GM21528 (cell line): Measurements from ENCODE around the gene CRYBG3.
"Not testable (repeated sequence)": the region's sequence is repeated elsewhere in the genome, so short reads cannot be mapped to it uniquely, and the experiment has no call there.

Source experiments
- ATAC-seq: cut with Tn5 transposase; IDR thresholded peaks from one replicate; pipeline ENCODE4 v1.9.1; 2021; ENCODE audit warnings: mild to moderate bottlenecking, moderate library complexity; ENCODE audit not compliant: unreplicated experiment, low FRiP score

Gene CRYBG3

DNA sequence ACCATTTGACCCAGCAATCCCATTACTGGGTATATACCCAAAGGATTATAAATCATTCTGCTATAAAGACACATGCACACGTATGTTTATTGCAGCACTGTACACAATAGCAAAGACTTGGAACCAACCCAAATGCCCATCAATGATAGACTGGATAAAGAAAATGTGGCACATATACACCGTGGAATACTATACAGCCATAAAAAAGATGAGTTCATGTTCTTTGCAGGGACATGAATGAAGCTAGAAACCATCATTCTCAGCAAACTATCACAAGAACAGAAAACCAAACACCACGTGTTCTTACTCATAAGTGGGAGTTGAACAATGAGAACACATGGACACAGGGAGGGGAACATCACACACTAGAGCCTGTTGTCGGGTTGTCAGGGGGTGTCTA, 11.4 kb downstream of the CRYBG3 start:
- not testable (repeated sequence) for ATAC-seq

DNA sequence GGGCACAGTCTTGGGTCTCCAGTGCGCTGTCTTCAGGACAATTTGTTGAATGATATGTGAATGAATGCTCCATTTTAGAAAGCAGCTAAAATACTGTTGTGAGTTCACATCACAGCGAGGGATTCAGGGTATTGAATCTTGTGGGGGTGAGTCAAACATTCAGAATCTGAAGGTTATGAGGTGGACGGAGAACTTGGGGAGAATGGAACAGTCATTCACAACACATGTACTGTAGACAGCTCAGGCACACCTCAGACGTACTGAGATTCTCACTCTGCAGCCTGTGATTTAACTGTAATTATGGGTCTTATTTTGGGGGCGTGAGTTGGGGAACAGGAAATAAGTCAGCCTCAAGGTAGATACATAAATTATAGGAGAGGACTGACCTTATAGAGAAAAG, 13.9 kb downstream of the CRYBG3 start:
- no peak for ATAC-seq

DNA sequence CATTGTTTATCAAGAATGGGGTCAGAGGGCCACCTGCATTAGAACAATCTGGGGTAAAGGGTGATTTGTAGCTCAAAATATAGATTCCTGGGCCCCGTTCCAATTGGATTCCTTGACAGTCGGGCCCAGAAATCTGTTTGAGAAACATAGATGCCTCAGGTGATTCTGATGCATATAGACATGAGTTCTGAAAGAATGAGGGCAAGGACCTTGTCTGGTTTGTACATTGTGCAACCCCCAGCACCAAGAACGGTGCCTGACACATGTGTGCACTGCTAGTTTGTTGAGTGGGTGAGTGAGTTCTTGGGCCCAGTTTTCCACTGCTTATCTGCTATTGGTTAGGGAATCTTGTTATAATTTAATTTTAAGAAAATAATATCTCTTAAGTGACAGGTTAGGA, 16.6 kb downstream of the CRYBG3 start:
- no peak for ATAC-seq

DNA sequence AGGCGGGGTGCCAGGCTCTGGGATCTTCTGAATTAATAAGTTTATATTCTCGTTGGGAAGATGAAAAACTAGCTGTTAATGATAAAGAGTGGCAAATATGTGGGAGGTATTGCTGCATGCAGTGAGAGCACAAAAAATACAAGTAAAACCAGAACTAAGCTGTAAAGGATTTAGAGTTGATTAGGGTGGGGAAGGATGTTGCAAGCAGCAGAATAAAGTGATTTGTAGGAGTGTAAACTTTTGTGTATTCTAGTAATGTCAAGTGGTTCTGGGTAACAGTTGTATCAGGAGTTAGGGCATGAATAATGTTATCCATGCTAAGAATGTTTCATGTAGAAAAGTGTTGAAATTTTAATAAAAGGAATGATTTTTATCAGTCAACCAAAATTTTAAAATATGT, 18.1 kb downstream of the CRYBG3 start:
- no peak for ATAC-seq

DNA sequence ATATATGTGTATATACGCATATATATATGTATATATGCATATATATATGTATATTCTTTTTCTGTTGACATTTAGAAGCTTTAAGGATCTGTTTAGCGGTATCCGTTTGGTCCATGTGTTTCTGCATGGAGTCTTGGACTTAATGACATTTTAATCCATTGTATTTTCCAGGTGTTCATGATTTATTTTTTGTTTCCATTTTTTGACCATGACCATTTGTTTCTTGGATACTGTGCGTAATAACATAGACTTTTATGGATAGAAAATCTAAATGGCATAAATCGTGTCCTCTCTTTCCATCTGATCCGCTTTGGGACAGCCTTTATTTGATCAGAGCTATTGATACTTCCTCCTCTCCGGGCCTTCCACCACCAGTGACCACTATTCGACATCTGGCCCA, 19.5 kb downstream of the CRYBG3 start:
- no peak for ATAC-seq

DNA sequence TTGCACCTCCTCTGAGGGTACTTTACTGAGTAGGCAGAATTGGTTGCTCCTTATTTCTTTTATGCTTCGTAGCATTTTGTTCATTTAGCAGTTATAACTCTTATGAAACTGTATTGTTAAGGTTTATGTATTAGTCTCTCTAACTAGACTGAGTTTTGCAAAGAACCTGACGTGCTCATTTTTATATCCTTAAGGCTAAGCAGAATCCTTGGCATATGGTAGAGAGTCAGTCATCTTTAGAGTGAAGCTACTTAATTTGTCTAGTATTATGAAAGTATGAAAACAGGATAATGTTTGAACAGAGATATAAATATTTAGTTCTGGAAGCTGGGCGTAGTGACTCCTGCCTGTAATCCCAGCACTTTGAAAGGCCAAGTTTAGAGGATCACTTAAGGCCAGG, 20.1 kb downstream of the CRYBG3 start:
- ATAC-seq = no peak

DNA sequence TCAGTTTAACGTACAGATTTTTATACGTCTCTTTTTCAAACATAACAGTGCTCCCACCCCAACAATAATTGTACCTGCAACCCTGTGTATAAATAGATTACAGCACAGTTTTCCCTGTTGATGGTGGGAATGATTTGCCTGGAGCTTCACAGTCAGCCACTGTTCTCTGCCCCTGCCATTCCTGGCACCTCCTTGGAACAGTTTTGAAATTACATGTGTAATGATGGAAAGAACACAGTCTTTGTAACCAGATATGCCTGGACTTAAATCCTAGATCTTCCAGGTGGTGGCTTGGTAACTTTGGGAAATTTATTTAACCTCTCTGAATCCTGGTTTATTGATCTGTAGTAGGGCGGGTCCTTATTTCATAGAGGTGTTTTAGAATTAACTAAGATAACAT, 27.0 kb downstream of the CRYBG3 start:
- ATAC-seq = no peak

DNA sequence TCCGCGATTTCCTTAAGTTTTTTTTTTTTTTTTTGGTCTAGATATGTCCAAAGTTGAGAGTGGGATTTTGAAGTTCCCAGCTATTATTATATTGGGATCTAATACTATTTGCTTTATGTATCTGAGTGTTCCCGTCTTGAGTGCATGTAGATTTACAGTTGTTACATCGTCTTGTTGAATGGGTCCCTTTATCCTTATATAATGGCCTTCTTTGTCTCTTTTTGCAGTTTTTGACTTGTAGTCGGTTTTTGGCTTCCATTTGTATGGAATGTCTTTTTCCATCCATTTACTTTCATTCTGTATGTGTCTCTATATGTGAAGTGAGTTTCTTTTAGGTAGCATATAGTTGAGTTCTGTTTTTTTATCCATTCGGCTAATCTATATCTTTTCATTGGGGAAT, 35.6 kb downstream of the CRYBG3 start:
- ATAC-seq = no peak

DNA sequence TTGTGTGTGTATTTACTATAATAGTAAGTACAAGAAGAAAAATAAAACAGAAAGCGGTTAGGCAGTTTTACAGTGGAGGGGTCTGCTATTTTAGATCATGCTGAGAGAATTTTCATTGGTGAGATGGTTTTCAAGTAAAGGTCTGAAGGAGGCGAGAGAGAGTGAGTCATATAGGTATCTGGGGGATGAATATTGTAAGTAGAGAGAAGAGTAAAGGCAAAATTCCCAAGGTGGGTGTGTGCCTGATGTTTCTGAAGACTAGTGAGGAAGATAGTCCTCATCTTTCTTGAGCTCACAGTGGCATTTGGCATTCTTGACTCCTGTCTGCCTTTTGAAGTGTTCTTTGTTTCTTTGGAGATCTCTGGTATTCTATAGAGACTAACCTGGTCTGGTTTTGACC, 38.6 kb downstream of the CRYBG3 start:
- ATAC-seq = no peak

DNA sequence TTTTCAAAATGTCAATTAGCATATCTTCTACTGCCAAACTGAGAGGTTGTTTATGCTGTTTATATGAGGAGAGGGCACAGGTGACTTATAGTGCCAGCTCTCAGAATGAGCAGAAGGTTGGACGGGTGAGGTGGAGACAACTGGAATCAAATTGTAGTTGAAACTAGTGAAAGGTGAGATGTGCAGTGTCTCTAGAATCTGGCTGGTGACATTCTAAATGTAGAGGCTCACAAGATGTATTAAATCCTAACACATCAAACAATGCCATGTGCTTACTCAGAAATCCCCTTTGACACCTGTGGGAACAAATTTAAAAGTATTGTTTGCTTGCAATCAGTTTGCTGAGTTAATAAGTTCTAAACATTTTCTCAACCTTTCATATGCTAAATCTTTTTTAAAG, 40.8 kb downstream of the CRYBG3 start:
- ATAC-seq = no peak

DNA sequence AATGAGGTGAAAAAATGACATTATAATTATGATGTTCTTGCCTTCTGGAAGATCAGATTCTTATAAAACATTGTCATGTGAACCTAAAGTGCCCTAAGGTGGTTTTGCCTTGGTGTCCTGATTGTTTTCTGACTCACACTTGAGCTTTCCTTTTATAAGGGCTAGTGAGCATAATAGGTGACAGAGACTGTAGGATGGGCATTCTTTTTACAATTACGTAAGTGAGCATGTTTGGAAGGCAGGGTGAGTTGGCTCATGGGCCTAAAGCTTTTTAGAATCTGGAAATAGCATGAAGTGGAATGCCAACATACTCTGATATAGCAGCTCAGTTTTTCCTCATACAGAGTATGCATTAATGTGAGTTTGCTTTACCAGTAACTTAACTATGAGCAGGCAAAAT, 41.2 kb downstream of the CRYBG3 start:
- ATAC-seq = no peak

DNA sequence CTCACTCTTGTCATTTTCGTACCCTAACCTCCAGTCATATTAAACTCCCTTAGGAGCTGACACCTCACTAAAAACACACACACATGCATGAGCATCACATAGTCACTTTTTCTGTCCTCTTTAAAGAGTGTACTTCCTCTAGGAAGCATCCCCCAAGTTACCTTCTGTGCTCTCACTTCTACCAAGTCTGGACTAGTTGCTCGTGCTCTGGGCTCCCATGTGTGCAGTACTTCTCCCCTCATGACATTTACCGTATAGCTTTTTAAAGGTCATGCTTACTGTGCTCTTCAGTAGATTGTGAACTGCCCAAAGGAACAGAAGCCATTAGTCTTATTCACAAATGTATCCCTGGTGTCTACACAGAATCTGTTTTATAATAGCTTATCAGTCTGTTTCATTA, 42.0 kb downstream of the CRYBG3 start:
- no peak for ATAC-seq

DNA sequence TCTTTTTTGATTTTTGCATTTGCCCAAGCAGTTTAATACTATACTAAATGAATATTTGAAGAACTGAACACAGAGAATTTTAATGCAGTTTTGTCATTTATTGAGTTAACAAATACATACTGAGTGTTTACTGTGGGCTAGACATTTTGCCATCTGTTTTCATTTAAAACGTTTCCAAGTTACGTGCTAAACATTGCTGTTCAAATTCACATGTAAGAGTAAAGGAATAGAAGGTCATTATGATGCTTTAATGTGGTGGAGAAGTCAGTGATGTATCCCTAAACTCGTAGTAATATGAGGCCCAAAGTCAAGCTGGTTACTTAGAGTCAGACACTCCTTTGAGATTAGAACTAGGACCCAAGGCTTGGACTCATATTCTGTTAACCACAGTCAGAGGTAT, 49.4 kb downstream of the CRYBG3 start:
- no peak for ATAC-seq

DNA sequence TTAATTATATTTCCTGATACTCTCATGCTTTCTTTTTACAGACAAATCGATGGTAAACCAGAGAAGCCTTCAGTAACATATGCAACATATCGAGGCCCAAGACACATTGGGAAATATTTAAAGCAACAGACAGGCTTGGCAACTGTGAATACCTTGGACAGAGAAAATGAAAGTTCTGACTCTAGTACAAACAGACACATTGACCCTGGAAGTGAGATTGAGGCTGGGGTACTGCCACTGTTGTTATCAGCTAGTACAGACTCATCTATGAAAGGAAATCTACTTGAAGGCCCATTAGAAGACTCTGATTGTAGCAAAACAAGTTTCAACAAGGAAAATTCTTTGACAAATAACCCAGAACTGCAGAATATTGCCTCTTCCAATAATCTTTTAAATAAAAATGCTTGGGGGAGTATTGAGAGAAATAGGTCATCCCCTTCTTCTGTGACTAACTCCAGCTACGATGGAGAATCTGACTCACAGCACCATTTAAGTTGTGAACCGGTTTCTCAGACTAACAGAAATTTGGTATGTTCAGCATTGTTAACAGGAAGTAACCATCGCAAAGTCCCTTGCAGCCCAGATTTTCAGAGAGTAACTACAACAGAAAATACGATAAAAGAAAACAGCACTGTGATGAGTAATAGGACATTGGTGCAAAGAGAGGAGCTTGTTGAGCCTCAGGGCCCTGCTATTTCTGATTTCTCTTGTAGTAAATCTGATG, 50.2 kb downstream of the CRYBG3 start:
- no peak for ATAC-seq

DNA sequence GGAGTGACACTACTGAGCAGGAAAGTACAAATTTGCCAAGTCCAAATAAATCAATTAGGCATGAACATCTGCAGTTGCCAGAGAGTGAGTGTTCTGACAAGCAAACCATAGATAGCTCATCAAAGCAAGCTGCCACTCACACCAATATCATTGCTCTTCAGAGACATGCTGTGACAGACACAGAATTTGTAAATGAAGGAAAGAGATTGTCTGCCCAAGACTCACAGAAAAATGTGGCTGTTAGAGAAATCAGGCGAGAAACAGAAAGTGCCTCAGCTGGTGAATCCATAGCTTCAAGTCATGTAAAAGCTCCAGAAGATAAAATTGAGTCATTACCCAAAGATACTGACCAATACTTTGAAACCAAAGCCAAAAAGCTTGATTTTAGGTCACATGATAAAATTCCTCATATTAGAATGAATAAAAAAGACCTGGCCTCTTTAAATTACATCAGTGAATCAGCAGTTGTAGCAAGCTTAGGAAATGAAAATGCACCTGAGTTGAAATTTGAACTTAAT, 50.8 kb downstream of the CRYBG3 start:
- no peak for ATAC-seq

DNA sequence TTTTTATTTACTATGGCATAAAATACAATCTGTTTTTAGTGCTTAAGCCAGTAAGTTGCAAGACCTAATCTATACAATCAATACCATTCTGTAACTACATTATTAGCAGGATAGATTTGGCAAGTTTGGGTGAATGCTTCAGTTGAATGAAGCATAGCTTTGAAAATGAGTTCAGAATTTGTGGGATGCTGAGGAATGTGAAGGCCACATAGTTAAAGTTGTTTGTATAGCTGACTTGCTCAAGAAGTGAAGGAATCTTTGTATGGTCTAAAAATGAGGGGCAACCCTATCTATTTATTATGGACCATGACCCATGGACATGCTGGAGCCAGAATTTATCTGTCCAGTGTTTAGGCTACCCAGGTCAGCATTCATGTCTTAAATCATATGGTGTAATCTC, 58.5 kb downstream of the CRYBG3 start:
- ATAC-seq = no peak

DNA sequence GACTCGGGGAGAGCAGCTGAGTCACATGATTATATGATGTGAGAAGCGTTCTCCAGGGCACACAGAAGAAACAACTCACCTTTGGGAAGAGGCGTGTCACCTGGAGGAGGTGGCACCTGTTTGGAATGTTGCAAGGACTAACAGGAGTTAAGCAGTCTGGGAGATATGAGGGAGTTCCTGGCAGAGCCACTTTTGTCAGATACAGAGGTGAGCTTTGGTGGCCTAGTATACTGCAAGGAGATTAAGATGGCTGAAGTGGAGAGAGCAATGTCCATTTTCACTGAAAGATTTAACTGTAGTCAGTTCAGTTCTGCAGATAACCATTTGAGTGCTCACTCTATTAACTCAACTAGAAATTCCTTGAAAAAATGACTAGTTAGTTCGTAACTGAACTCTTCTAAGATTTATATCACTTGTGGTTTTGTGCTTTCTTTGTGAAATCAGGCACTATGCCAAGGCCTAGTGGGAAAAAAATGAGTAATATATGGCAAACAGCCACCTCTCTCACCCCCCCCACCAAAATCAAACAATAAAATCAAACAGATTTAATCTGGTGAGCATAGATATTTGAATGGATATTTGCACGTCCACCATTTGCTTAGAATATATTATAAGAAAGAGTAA, 61.3 kb downstream of the CRYBG3 start:
- no peak for ATAC-seq

DNA sequence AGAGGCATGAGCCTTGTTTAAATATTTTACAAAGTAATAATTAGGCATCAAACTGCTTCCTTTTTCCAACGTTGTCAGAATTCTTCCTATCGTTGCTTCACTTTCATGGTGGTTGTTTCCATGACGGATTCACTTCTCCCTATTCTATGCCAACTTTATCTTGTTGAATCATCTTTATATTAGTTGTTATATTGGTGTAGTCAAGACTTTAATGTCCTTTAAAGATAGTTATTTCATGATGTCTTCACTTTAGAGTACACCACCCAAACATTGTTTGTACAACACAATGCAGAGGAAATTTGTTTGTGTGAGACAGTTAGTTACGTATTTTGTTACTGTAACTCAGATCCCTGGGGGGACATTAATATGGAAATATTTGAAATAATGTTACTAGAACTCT, 61.9 kb downstream of the CRYBG3 start:
- ATAC-seq = no peak

DNA sequence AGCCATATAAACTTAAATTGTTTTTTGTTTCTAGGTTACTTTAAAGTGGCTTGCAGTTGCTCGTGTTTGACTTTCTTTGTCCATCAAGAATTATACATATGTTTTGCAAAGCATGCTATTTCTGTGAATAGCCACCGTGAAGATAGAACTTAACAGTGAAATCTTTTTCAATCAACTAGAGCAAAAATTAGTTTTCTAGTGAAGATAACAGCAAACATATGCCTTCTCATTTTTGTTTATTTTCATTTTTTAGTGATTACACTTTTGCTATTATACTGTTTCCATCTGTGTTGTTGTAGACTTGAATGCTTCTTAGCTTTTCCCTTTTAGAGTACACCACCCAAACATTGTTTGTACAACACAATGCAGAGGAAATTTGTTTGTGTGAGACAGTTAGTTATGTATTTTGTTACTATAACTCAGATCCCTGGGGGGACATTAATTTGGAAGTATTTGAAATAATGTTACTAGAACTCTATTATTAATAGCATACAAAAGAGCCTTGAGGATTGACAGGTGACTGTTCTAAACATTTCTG, 62.8 kb downstream of the CRYBG3 start:
- no peak for ATAC-seq

DNA sequence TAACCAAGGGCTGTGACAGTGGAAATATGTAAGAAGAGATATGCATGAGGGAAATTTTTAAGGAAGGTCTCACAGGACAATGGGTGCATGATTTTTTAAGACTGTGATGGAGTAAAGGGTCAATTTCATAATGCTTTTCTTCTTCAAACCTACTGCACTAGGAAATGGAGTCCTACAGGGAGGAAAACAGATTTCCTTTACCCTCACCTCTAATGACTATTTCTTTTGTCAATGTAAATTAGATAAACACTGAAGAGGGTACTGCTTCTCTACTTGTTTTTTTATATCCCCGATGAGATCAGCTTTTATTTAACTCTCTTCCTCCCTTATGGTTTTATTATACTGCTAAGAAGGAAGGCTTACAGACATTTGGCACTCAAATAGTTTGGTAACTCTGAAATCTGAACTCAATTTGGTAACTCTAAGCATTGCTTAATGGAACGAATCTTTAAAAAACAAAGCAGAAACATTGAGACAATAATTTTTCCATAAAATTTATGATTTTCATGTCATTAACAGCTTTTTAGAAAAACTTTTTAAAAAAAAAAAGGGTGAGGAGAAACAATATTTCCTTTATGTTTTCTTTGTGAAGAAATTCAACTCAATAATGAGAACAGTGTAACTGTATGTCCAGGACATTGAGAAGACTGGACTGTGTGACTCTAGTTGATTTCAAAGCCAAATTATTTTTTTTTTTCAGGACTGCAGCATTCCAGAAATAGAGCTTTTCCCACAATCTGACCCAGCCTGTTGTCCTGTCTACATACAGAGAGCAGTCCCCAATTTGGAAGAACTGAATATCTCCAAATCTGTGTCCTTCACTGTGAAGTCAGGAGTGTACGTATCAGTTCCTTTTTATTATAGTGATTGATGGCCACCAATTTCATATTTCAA, 64.4 kb downstream of the CRYBG3 start:
- no peak for ATAC-seq

DNA sequence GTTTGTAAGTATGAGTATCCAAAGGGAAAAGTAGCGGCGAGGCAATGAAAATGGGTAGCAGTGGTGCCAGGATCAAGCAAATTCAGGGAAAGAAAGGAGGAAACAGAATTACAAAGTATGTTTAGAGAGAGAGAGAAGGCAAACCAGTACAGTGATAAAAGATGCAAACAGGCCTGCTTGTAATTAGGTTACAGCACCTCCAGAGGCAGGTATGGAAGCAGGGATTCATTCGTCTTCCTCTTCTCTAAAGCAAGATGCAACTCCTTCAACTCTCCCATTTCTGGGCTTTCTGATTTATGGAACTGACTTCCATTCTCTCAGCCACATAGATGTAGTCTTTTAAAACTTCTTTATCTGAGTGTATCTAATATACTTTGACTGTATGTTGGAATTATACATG, 68.0 kb downstream of the CRYBG3 start:
- ATAC-seq = no peak
